AG10803 (cell line): ENCODE measurements around the gene MAP3K7.
A peak's percentile ranks its signal among the peaks of the same experiment; 100 is the strongest.

Source experiments
- DNase-seq: peaks from one replicate; pipeline ENCODE4 v3.0.0; 2010; ENCODE audit warnings: low read depth
- H3K4me3 ChIP-seq: 2 replicates; pipeline ENCODE4 v1.5.1; 2011; ENCODE audit warnings: mild to moderate bottlenecking, low read length, control low read depth
- CTCF ChIP-seq: conservative IDR thresholded peaks from 2 replicates; pipeline ENCODE4 v1.5.1; 2011; ENCODE audit warnings: mild to moderate bottlenecking, low read length, control low read depth, inconsistent platforms

Gene MAP3K7

DNA sequence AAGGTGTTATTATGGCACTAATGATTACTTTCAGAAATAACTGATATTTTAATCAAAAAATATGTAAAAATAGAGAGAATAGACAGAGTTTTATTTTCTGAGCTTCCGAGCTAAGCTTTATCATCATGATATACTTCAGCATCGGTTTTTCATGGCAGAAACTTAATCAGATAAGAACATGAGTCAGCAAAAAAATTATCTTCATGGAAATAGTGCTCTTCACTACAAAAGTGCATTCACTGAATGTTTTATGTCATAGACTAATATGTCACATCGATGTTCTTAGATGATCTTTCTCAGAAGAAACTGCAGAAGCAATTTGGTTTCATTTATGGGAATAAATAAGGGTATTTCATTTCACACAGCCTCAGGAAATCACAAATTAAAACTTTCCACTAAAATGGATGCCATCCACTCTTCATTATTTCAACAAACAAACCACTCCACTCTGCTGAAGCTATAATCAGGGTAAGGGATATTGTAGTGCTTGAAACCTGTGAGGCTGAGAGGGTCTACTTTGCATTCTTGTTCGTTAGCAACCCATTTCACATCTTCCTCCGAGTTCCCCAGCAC lies 10.2 kb upstream of the MAP3K7 start:
- TF ChIP-seq CTCF, result no peak
- no peak overlapping the region for H3K4me3 ChIP-seq
- DNase-seq, result no peak

DNA sequence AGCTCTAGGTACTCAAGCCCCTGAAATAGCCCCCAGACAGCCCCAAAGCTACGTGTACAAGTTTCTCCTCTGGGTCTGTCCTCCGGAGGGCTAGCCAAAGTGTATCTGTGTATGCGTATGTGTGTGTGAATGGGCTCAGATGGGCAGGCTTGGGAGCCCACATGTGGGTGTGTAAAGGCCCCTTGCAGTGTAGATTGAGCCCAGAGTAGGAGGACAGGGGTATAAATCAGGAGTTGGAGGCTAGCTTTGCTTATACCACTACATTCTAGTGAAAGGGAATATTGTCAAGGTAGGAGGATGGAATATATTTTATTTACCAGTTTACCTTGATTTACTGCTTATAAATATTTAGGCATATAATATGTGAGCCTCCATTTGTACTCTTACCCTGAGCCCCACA lies 9.0 kb upstream of the MAP3K7 start:
- TF ChIP-seq CTCF, result no peak
- no peak for DNase-seq
- H3K4me3 ChIP-seq, result no peak overlapping the region

- H3K4me3 ChIP-seq, result peak overlapping the region; percentile 88
- no peak for TF ChIP-seq CTCF
- no peak for DNase-seq
Measured at GRCh38 chr6:90586546-90586835, 381 bp downstream of the MAP3K7 start.

DNA sequence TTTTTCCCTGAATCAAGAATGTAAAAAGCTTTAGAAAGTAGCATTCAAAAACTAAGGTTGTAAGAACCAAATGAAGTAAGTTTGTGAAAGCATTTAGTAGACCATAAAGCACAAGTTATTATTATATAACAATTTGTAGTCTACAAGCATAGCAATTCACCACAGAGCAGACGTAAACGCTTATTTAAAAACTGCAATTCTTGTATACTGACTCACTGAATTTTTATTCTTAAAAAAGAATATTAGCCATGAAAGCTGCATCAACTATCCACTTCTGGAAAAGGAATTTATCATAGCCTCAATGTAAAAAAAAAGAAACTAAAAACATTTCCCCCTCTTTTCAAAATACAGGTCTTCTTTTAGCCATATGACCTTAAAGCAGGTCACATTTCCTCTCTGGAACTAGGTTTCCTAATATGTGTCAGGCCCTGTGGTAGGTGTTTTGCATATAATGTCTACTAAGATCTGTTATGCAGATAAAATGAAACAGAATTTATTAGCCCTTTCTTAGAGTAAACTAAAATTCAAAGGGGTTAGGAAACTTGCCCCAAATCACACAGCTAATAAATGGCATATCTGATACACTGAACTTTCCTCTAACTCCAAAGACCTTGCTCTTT lies 2.1 kb downstream of the MAP3K7 start:
- no peak for TF ChIP-seq CTCF

GRCh38 chr6:90583836-90584481 lies 2.9 kb downstream of the MAP3K7 start:
- TF ChIP-seq CTCF, result no peak
- no peak for DNase-seq
- H3K4me3 ChIP-seq, result no peak overlapping the region

More for the DNA sequence above, 2.1 kb downstream of the MAP3K7 start:
- peak; percentile 24 for DNase-seq
- peak overlapping the region; percentile 67 for H3K4me3 ChIP-seq

GRCh38 chr6:90583179-90583835 lies 3.6 kb downstream of the MAP3K7 start:
- no peak for TF ChIP-seq CTCF
- no peak for DNase-seq
- no peak overlapping the region for H3K4me3 ChIP-seq

DNA sequence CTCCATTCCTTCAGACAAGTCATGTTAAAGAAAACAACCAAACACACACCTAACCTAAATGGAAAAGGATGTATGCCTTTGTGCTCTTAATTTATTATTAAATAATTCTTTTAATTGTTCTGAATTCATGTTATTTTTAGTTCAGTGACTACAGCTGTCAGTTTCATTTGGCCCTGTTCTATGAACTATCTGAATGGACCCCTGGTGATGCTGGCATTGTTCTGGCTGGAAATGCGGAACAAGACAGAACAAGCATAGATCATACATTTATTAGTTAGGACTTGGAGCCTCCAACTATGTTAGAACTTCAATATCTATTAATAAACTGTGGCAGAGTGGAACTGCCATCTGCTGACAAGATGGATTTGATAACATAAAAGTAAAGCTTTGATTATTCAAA lies 5.7 kb downstream of the MAP3K7 start:
- DNase-seq, result no peak
- no peak overlapping the region for H3K4me3 ChIP-seq
- no peak for TF ChIP-seq CTCF
